ENCODE data around the gene CYBC1. TPM values are rescaled to one million over a fixed set of nuclear protein-coding genes. Genes with fewer than 3 reads are reported as not detected.

Gene CYBC1
- total and polyA plus RNA-seq, 2 donors (not counting 1 experiment from before 2014, with no cell fraction given) = 62.7 to 64.1 TPM

GRCh38 chr17:82419540-82419939 lies 31.0 kb downstream of the CYBC1 start:
- peak in 1 of 2 donors; percentile 17 for DNase-seq (ENCODE audit: low read depth in 2 of 2)

DNA sequence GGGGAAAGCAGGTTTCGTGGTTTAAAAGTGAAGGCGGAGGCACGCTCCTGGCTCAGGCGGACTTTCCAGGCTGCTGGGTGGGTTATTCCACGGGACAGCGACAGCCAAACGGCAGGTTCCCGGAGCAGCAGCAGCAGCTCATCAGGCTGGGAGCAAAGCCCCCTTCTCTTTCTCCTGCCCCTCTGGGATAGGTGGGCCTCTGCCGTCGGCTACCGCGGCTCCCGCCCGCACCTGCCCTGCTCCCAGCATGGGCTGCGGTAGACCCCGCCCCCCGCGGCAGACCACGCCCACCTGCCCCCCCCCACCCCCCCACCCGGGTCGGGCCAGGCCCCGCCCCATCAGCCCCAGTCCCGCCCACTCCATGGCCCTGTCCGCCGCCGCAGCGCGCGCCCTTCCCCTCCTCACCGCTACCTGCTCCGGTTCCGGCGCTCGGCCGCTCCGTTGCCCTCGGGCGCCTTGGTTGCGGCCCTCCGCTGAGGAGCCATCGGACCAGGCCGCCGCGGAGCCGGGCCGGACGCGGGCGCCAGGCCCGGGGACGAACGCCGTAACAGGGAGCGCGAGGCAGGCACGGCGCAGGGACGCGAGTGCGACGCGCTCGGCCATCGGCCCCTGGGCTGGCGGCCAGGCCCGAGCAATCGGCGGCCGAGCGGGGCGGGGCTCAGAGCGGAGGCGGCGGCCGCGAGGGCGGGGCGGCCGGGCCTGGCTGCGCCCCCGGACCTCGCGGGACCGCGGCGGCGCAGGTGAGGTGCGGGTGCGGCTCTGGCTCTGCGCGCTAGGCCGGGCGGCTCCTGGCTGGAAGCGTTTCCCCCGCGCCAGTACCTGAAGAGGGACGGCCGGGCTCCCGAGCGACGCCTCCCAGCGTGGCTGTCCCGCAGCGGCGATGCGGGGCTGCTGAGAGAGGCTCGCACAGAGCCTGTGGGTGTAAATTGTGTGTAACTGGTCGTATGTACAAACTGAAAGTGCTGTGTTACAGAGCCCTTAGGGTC lies 32.3 kb downstream of the CYBC1 start, which contains the start of the genes HEXD and OGFOD3:
TSS of gene HEXD (plus strand) at position 347 of the 986 bp plus-strand sequence. CDS start 1,453 bp downstream, outside the sequence.
TSS of gene OGFOD3 (minus strand) at position 586 of the 986 bp plus-strand sequence. CDS start at position 485, 101 bp downstream.
- peak within 1 kb of the TSS; percentile 67 for H3K27ac ChIP-seq (ENCODE audit: insufficient read depth, low read length)
- TF ChIP-seq EZH2 (IDR thresholded peaks at IDR 0.05; ENCODE audit: low read length, missing control alignments) = no peak
- TF ChIP-seq CTCF (conservative IDR thresholded peaks at IDR 0.05 in 1 of 2, IDR thresholded peaks at IDR 0.05 in 1 of 2; ENCODE audit: low read depth in 1 of 2, low read length in 2 of 2) = no peak

More at GRCh38 chr17:82419540-82419939, 31.0 kb downstream of the CYBC1 start:
- Histone ChIP-seq H3K4me1 (ENCODE audit: control insufficient read depth, extremely low read depth, insufficient read depth, low read length) (peaks cover 2% of the 10 kb centered on the region), H3K4me2 (ENCODE audit: extremely low read depth, insufficient read depth, low read length) (peak overlapping the region; percentile 99), H3K79me2 (ENCODE audit: control insufficient read depth, insufficient read depth, low read length) (no peaks in the 10 kb centered on the region), H3K27me3 (ENCODE audit: control insufficient read depth, insufficient read depth, low read length) (no peaks in the 10 kb centered on the region), H3K9ac (ENCODE audit: insufficient read depth, low read length) (no peak overlapping the region), H4K20me1 (ENCODE audit: control insufficient read depth, extremely low read depth, insufficient read depth, low read length) (no peaks in the 10 kb centered on the region), H3K36me3 (ENCODE audit: control insufficient read depth, insufficient read depth, low read length) (no peaks in the 10 kb centered on the region), H3K4me3 (replicated peaks in 1 of 4; ENCODE audit: control extremely low read depth in 1 of 4, insufficient read depth in 1 of 4, low read depth in 3 of 4, low read length in 4 of 4) (peak overlapping the region; percentile 78 to 93 (median 83)), H2AFZ (ENCODE audit: low read length) (no peak overlapping the region), H3K9me3 (ENCODE audit: control insufficient read depth, insufficient read depth, low read depth, low read length) (no peaks in the 10 kb centered on the region), H3K27ac (ENCODE audit: insufficient read depth, low read length) (no peak overlapping the region)
- TF ChIP-seq EZH2 (IDR thresholded peaks at IDR 0.05; ENCODE audit: low read length, missing control alignments) = no peak
- no peak for TF ChIP-seq CTCF (conservative IDR thresholded peaks at IDR 0.05 in 1 of 2, IDR thresholded peaks at IDR 0.05 in 1 of 2; ENCODE audit: low read depth in 1 of 2, low read length in 2 of 2)

DNA sequence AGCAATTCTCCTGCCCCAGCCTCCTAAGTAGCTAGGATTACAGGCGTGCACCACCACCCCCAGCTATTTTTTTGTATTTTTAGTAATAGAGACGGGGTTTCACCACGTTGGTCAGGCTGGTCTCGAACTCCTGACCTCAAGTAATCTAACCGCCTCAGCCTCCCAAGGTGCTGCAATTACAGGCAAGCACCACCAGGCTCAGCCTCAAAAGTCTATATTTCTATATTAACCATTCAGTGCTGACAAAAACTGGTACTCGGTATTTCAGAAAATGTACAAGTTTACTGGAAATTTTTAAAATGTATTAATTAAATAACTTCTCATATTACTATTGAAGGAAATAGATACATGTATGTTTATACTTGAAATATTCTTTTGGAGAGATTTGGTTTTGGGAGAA lies 33.8 kb downstream of the CYBC1 start:
- no peaks in the 10 kb centered on the region for H3K27me3 ChIP-seq (ENCODE audit: control insufficient read depth, insufficient read depth, low read length)
- DNase-seq (ENCODE audit: low read depth in 2 of 2) = no peak
- TF ChIP-seq CTCF (conservative IDR thresholded peaks at IDR 0.05 in 1 of 2, IDR thresholded peaks at IDR 0.05 in 1 of 2; ENCODE audit: low read depth in 1 of 2, low read length in 2 of 2) = peak in 1 of 2 donors; percentile 13
- TF ChIP-seq EZH2 (IDR thresholded peaks at IDR 0.05; ENCODE audit: low read length, missing control alignments) = no peak

More for the DNA sequence above, 32.3 kb downstream of the CYBC1 start, which contains the start of the genes HEXD and OGFOD3:
- H3K4me2 ChIP-seq (ENCODE audit: extremely low read depth, insufficient read depth, low read length) = peak within 1 kb of the TSS; percentile 99
- peaks cover 2% of the 10 kb centered on the region for H3K4me1 ChIP-seq (ENCODE audit: control insufficient read depth, extremely low read depth, insufficient read depth, low read length)
- no peaks in the 10 kb centered on the region for H3K79me2 ChIP-seq (ENCODE audit: control insufficient read depth, insufficient read depth, low read length)
- no peaks in the 10 kb centered on the region for H3K27me3 ChIP-seq (ENCODE audit: control insufficient read depth, insufficient read depth, low read length)
- peak; percentile 70 to 75 for DNase-seq (ENCODE audit: low read depth in 2 of 2)
- peak within 1 kb of the TSS; percentile 85 for H3K9ac ChIP-seq (ENCODE audit: insufficient read depth, low read length)
- no peaks in the 10 kb centered on the region for H4K20me1 ChIP-seq (ENCODE audit: control insufficient read depth, extremely low read depth, insufficient read depth, low read length)
- no peaks in the 10 kb centered on the region for H3K36me3 ChIP-seq (ENCODE audit: control insufficient read depth, insufficient read depth, low read length)
- peak within 1 kb of the TSS; percentile 78 to 93 (median 83) for H3K4me3 ChIP-seq (replicated peaks in 1 of 4; ENCODE audit: control extremely low read depth in 1 of 4, insufficient read depth in 1 of 4, low read depth in 3 of 4, low read length in 4 of 4)
- no peaks in the 10 kb centered on the region for H3K9me3 ChIP-seq (ENCODE audit: control insufficient read depth, insufficient read depth, low read depth, low read length)
- peak within 1 kb of the TSS; percentile 90 for H2AFZ ChIP-seq (ENCODE audit: low read length)

More for the DNA sequence above, 33.8 kb downstream of the CYBC1 start:
- peaks cover 2% of the 10 kb centered on the region for H3K4me1 ChIP-seq (ENCODE audit: control insufficient read depth, extremely low read depth, insufficient read depth, low read length)
- no peaks in the 10 kb centered on the region for H3K36me3 ChIP-seq (ENCODE audit: control insufficient read depth, insufficient read depth, low read length)
- no peak overlapping the region for H2AFZ ChIP-seq (ENCODE audit: low read length)
- H4K20me1 ChIP-seq (ENCODE audit: control insufficient read depth, extremely low read depth, insufficient read depth, low read length) = no peaks in the 10 kb centered on the region
- no peak overlapping the region for H3K4me3 ChIP-seq (replicated peaks in 1 of 4; ENCODE audit: control extremely low read depth in 1 of 4, insufficient read depth in 1 of 4, low read depth in 3 of 4, low read length in 4 of 4)
- no peak overlapping the region for H3K4me2 ChIP-seq (ENCODE audit: extremely low read depth, insufficient read depth, low read length)
- no peak overlapping the region for H3K9ac ChIP-seq (ENCODE audit: insufficient read depth, low read length)
- H3K9me3 ChIP-seq (ENCODE audit: control insufficient read depth, insufficient read depth, low read depth, low read length) = no peaks in the 10 kb centered on the region
- H3K79me2 ChIP-seq (ENCODE audit: control insufficient read depth, insufficient read depth, low read length) = no peaks in the 10 kb centered on the region
- no peak overlapping the region for H3K27ac ChIP-seq (ENCODE audit: insufficient read depth, low read length)

All from fibroblast of lung (primary cell).